Epithelial cell of proximal tubule (primary cell): Measurements from ENCODE around the gene HRH2. TPM values are rescaled to one million over a fixed set of nuclear protein-coding genes. Genes with fewer than 3 reads are reported as not detected.

Experiments used
- DNase-seq: peaks from one replicate; pipeline ENCODE4 v3.0.0-alpha.2; 2011; ENCODE audit warnings: low read depth
- H3K4me3 ChIP-seq: 2 replicates; pipeline ENCODE4 v1.5.1; 2011; ENCODE audit warnings: low read depth, mild to moderate bottlenecking, low read length
- total RNA-seq: library from RNA; depleted of rRNA; stranded (reverse); fragments of >200 nt; gene quantifications from 2 replicates; pipeline ENCODE4 v1.2.3, GENCODE V29; 2015
- TF ChIP-seq, protein P1 (sequence below): conservative IDR thresholded peaks from 2 replicates; pipeline ENCODE4 v1.5.1; 2012; ENCODE audit warnings: low read depth, mild to moderate bottlenecking, low read length

The HRH2 gene
- total RNA-seq, 1 donor from 2014 or later: 0.29 TPM

DNA sequence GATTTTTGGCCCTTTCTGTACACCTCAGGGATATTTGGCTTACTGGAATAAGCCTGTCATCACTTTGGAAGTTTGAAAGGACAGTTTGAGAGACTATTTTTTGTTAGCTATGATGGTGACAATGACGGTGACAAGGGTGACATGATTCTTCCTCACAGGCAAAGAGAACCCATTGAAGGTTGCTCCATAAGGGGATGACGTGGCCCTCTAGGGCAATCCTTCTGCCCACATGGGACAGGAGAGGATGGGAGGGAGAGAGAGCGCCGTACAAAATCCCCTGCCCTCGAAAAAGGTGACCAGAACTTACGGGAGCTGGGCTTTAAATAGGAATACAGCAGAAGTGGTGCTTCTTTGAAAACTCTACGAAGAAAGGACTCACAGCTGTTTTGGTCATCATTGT, 22.6 kb downstream of the HRH2 start:
- TF ChIP-seq, protein P1, sequence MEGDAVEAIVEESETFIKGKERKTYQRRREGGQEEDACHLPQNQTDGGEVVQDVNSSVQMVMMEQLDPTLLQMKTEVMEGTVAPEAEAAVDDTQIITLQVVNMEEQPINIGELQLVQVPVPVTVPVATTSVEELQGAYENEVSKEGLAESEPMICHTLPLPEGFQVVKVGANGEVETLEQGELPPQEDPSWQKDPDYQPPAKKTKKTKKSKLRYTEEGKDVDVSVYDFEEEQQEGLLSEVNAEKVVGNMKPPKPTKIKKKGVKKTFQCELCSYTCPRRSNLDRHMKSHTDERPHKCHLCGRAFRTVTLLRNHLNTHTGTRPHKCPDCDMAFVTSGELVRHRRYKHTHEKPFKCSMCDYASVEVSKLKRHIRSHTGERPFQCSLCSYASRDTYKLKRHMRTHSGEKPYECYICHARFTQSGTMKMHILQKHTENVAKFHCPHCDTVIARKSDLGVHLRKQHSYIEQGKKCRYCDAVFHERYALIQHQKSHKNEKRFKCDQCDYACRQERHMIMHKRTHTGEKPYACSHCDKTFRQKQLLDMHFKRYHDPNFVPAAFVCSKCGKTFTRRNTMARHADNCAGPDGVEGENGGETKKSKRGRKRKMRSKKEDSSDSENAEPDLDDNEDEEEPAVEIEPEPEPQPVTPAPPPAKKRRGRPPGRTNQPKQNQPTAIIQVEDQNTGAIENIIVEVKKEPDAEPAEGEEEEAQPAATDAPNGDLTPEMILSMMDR: no peak
- no peak for DNase-seq

DNA sequence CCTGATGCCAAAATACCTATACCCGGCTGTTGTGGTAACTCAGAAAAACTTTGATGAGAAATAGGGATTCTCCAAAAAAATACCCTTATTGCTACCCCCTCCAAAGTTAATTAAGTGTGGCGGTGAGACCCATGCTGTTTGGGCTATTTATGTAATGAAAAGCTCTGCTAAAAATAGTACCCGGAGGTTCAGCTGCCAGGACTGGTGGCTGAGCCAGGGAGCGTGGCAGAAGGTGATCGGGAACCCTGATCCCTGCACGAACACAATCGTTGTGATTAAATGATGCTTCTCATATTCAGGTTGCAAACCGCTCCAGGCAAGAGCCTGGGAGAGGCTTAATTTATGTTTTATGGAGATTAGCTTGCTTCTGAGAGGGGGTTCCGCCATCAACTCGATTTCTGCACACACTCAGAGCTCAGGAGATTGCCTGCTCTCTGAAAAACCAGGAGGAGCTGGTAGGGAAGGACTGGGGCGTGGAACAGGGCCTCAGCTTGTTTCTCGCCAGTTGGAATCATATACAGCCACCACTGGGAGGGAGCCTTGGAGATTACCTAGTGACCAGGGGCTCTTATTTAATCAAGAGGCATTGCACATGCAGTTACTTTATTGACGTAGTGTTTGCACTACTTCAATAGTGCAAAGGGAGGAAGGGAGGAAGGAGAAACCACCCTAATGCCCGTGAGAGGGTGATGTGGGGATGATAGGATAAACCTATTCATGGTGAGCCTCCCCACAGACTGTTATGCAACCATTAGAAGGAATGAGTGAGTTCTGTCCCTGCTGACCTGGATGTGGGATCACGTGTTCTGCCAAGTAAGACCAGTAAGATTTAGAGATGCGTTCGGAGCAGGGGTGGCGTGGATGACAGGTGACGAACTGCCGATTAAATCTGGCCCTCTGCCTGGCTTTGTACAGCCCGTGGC, 23.4 kb downstream of the HRH2 start:
- TF ChIP-seq, protein P1: no peak
- H3K4me3 ChIP-seq: no peak overlapping the region
- DNase-seq: no peak

More for the DNA sequence above, 22.6 kb downstream of the HRH2 start:
- no peak overlapping the region for H3K4me3 ChIP-seq

DNA sequence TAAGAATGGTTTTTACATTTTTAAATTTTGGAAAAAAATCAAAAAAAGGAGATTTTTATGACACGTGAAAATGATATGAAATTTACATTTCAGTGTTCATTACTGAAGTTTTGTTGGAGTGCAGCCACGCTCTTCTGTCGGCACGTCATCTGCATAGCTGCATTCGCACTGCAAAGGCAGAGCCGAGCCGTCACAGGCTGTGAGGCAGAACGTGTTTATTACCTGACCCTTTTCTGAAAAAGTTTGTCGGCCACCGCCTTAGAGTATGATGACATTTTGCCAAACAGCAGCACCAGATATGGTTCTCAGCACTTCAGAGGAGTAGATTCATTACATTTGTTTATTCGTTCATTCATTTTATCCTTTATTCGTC, 24.1 kb downstream of the HRH2 start:
- no peak for DNase-seq
- H3K4me3 ChIP-seq: no peak overlapping the region
- TF ChIP-seq, protein P1: no peak

DNA sequence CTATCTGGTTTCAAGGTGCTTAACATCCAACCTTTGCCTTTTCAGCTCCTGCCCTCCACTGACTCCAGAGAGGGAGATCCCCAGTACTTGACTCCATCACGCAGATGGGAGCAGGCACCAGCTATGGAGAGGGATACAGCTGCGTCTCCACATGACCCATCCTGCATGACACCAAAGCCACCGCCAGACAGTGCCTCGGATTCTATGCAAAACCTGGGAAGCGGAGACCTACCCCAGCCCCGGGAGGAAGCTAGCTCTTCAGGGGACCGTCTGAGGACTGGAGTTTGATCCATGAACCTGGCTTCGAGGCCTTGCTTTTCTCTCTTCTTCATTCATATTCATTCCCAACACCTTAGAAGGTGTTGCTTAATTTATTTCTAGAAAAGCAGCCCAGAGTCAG, 24.8 kb downstream of the HRH2 start:
- DNase-seq: no peak
- H3K4me3 ChIP-seq: no peak overlapping the region
- TF ChIP-seq, protein P1: no peak

GRCh38 chr5:175683231-175683630, 25.4 kb downstream of the HRH2 start:
- no peak overlapping the region for H3K4me3 ChIP-seq
- DNase-seq: no peak
- TF ChIP-seq, protein P1: no peak

- TF ChIP-seq, protein P1: no peak
- H3K4me3 ChIP-seq: no peak overlapping the region
- DNase-seq: no peak
Observed at GRCh38 chr5:175683921-175684320, 26.1 kb downstream of the HRH2 start.

DNA sequence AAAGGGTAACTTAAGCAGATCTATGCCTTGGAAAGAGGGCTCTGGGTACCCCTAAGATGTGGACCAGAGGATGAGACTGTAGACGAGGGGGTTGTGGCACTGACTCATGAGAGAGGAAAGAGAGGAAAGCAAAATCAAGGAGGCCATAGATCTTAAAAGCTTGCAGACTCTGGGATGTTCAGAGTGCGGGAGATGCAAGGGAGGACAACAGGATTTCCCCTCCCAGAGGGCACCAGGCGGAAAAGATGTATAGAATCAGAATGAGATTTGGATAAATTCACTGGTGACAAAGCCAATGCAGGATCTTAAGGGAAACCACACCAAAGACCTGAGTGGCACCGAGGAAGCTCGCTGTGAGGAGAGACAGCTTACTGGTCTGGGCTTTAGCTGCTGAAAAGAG, 27.1 kb downstream of the HRH2 start:
- H3K4me3 ChIP-seq: no peak overlapping the region
- TF ChIP-seq, protein P1: no peak
- DNase-seq: no peak
